H1 (cell line): Measurements from ENCODE around the gene NELFA. TPM values are rescaled to one million over a fixed set of nuclear protein-coding genes. Genes with fewer than 3 reads are reported as not detected.

Experiments
- CTCF ChIA-PET: fragments of 300-600 bp; sonication (Branson Sonifier 250); formaldehyde crosslinking; loops from one replicate; lab custom pipeline; 2021; ENCODE audit not compliant: partially characterized antibody; lab: Charles Lee
- POLR2A ChIA-PET: fragments of 300-600 bp; sonication (Branson Sonifier 250); formaldehyde crosslinking; loops from one replicate; lab custom pipeline; 2021; ENCODE audit warnings: inconsistent platforms; ENCODE audit not compliant: partially characterized antibody; lab: Charles Lee
- DNase-seq, 2 experiments: peaks; one replicate each; pipeline versions ENCODE4 v3.0.0 to v3.0.0-alpha.2; 2010 to 2022; ENCODE audit warnings: low spot score in 2 of 2, low read depth in 1 of 2, mixed read lengths in 1 of 2
- FAIRE-seq: peaks from 2 replicates; lab custom pipeline; 2011; peaks lifted over from hg19 to GRCh38; lab: Jason Lieb, UNC
- H2AFZ ChIP-seq: 2 replicates; pipeline ENCODE4 v1.8.1; 2012; ENCODE audit warnings: low read length, inconsistent platforms
- H2AK5ac ChIP-seq: 2 replicates; pipeline ENCODE4 v1.6.1; 2013; ENCODE audit warnings: low read depth, low read length
- H2BK120ac ChIP-seq: replicated peaks from 2 replicates; pipeline ENCODE3; 2013; ENCODE audit warnings: low read depth, low read length, inconsistent platforms
- H2BK12ac ChIP-seq: 2 replicates; pipeline ENCODE4 v1.6.1; 2013; ENCODE audit warnings: low read depth, low read length
- H2BK15ac ChIP-seq: 2 replicates; pipeline ENCODE4 v1.6.1; 2013; ENCODE audit warnings: low read length
- H2BK20ac ChIP-seq: 2 replicates; pipeline ENCODE4 v1.6.1; 2013; ENCODE audit warnings: low read length
- H2BK5ac ChIP-seq: 2 replicates; pipeline ENCODE4 v1.6.1; 2013; ENCODE audit warnings: low read depth, low read length
- H3K14ac ChIP-seq: 2 replicates; pipeline ENCODE4 v1.6.1; 2013; ENCODE audit warnings: inconsistent platforms; ENCODE audit not compliant: insufficient read length
- H3K18ac ChIP-seq: 2 replicates; pipeline ENCODE4 v1.6.1; 2013; ENCODE audit warnings: low read length; ENCODE audit errors: extremely low read depth
- H3K23ac ChIP-seq: 2 replicates; pipeline ENCODE4 v1.6.1; 2013; ENCODE audit warnings: inconsistent platforms; ENCODE audit not compliant: insufficient read length
- H3K23me2 ChIP-seq: 2 replicates; pipeline ENCODE4 v1.6.1; 2013; ENCODE audit warnings: low read depth, low read length
- H3K27ac ChIP-seq: 2 replicates; pipeline ENCODE4 v1.6.1; 2011; ENCODE audit warnings: low read depth, low read length, inconsistent platforms
- H3K27me3 ChIP-seq, 4 experiments: replicated peaks in 1 of 4; 1 replicate in 1 of 4; 2 replicates in 3 of 4; pipeline versions ENCODE4 v1.6.1 to v1.8.1; 2011 to 2013; ENCODE audit warnings: low read length in 3 of 4, mild to moderate bottlenecking in 3 of 4, inconsistent platforms in 2 of 4, mixed read lengths in 2 of 4, moderate library complexity in 1 of 4; ENCODE audit not compliant: control insufficient read depth in 3 of 4, insufficient read depth in 3 of 4; ENCODE audit errors: extremely low read depth in 1 of 4
- H3K36me3 ChIP-seq, 4 experiments: 2 replicates each; pipeline versions ENCODE4 v1.6.1 to v1.8.1; 2011 to 2013; ENCODE audit warnings: mild to moderate bottlenecking in 4 of 4, low read length in 3 of 4, moderate library complexity in 2 of 4, control low read depth in 1 of 4, inconsistent platforms in 1 of 4; ENCODE audit not compliant: insufficient read depth in 4 of 4, control insufficient read depth in 2 of 4
- H3K4ac ChIP-seq: replicated peaks from 2 replicates; pipeline ENCODE3; 2013; ENCODE audit warnings: low read length, low read depth, mixed read lengths, inconsistent platforms; ENCODE audit not compliant: insufficient read length
- H3K4me1 ChIP-seq, 4 experiments: replicated peaks in 1 of 4; 1 replicate in 1 of 4; 2 replicates in 3 of 4; pipeline versions ENCODE4 v1.6.1 to v1.8.1; 2011 to 2013; ENCODE audit warnings: low read length in 3 of 4, inconsistent platforms in 2 of 4, mixed read lengths in 1 of 4; ENCODE audit not compliant: insufficient read depth in 4 of 4, control insufficient read depth in 3 of 4
- H3K4me2 ChIP-seq, 2 experiments: 2 replicates each; pipeline versions ENCODE4 v1.6.1 to v1.8.1; 2011 to 2013; ENCODE audit warnings: low read depth in 2 of 2, low read length in 2 of 2, control low read depth in 1 of 2, inconsistent platforms in 1 of 2, mild to moderate bottlenecking in 1 of 2; ENCODE audit not compliant: insufficient read depth in 1 of 2
- H3K4me3 ChIP-seq, 4 experiments: fragments of 200-600, 300-600 bp in 1 of 4; sonication (generic), shearing (Covaris generic), sonication (Bioruptor Twin) in 1 of 4; 2 replicates each; pipeline versions ENCODE4 v1.5.1 to v1.8.1; 2011 to 2016; ENCODE audit warnings: low read length in 4 of 4, low read depth in 3 of 4, control low read depth in 2 of 4, inconsistent platforms in 2 of 4, mild to moderate bottlenecking in 2 of 4, mixed read lengths in 1 of 4, moderate library complexity in 1 of 4; ENCODE audit not compliant: insufficient read depth in 2 of 4; ENCODE audit errors: extremely low read depth in 1 of 4
- H3K56ac ChIP-seq: replicated peaks from 2 replicates; pipeline ENCODE3; 2013; ENCODE audit warnings: low read depth, mild to moderate bottlenecking, mixed read lengths, low read length, inconsistent platforms; ENCODE audit not compliant: insufficient read length
- H3K79me1 ChIP-seq: 2 replicates; pipeline ENCODE4 v1.6.1; 2013; ENCODE audit warnings: low read depth, low read length, control low read depth
- H3K79me2 ChIP-seq, 2 experiments: 2 replicates each; pipeline versions ENCODE4 v1.6.1 to v1.8.1; 2012 to 2013; ENCODE audit warnings: low read length in 2 of 2, mild to moderate bottlenecking in 2 of 2, inconsistent platforms in 1 of 2; ENCODE audit not compliant: insufficient read depth in 2 of 2, control insufficient read depth in 1 of 2
- H3K9ac ChIP-seq, 4 experiments: replicated peaks in 1 of 4; 1 replicate in 1 of 4; 2 replicates in 3 of 4; pipeline versions ENCODE4 v1.6.1 to v1.8.1; 2011 to 2013; ENCODE audit warnings: low read depth in 3 of 4, low read length in 3 of 4, control low read depth in 2 of 4, mild to moderate bottlenecking in 2 of 4, moderate library complexity in 2 of 4, inconsistent platforms in 1 of 4; ENCODE audit errors: extremely low read depth in 1 of 4
- H3K9me3 ChIP-seq, 2 experiments: 2 replicates each; pipeline versions ENCODE4 v1.6.1 to v1.8.1; 2012 to 2013; ENCODE audit warnings: mild to moderate bottlenecking in 2 of 2, moderate library complexity in 2 of 2, control low read depth in 1 of 2, inconsistent platforms in 1 of 2, low read depth in 1 of 2, low read length in 1 of 2, mixed read lengths in 1 of 2; ENCODE audit not compliant: insufficient read depth in 2 of 2
- H4K20me1 ChIP-seq, 2 experiments: replicated peaks in 1 of 2; 2 replicates each; pipeline versions ENCODE3 to v1.8.1; 2011 to 2013; ENCODE audit warnings: inconsistent platforms in 2 of 2, low read length in 2 of 2, mild to moderate bottlenecking in 1 of 2; ENCODE audit not compliant: insufficient read depth in 2 of 2, control insufficient read depth in 1 of 2
- H4K5ac ChIP-seq: 2 replicates; pipeline ENCODE4 v1.6.1; 2013; ENCODE audit warnings: low read length, low read depth, mixed read lengths, inconsistent platforms; ENCODE audit not compliant: insufficient read length
- H4K8ac ChIP-seq: 2 replicates; pipeline ENCODE4 v1.8.0; 2013; ENCODE audit warnings: mild to moderate bottlenecking, moderate library complexity, low read length, inconsistent platforms; ENCODE audit not compliant: insufficient read depth; ENCODE audit errors: extremely low read depth
- H4K91ac ChIP-seq: replicated peaks from 2 replicates; pipeline ENCODE3; 2013; ENCODE audit warnings: low read length, mixed read lengths, inconsistent platforms; ENCODE audit not compliant: insufficient read length
- GABPA ChIP-seq: IDR thresholded peaks from 2 replicates; pipeline ENCODE4 v1.6.1; 2011; ENCODE audit warnings: mild to moderate bottlenecking, low read length, moderate library complexity, borderline replicate concordance; ENCODE audit not compliant: insufficient read depth
- GTF2F1 ChIP-seq: IDR thresholded peaks from 2 replicates; pipeline ENCODE4 v1.6.1; 2012; ENCODE audit warnings: low read depth, low read length, improper control_type of control experiment, borderline replicate concordance
- JUN ChIP-seq: IDR thresholded peaks from 2 replicates; pipeline ENCODE4 v1.6.1; 2011; ENCODE audit warnings: low read depth, mild to moderate bottlenecking, improper control_type of control experiment, low read length
- JUND ChIP-seq: IDR thresholded peaks from 2 replicates; pipeline ENCODE4 v1.6.1; 2011; ENCODE audit warnings: mild to moderate bottlenecking, improper control_type of control experiment, low read length
- NANOG ChIP-seq: IDR thresholded peaks from 2 replicates; pipeline ENCODE4 v1.6.1; 2011; ENCODE audit warnings: low read length, low read depth, mild to moderate bottlenecking, inconsistent platforms; ENCODE audit not compliant: insufficient read depth, poor library complexity, severe bottlenecking
- RNF2 ChIP-seq: fragments of 200-900, 300-1000 bp; sonication (generic); IDR thresholded peaks from 2 replicates; pipeline ENCODE4 v1.7.1; 2016; ENCODE audit warnings: borderline replicate concordance, low read depth, mild to moderate bottlenecking, antibody characterized with exemption, low read length; ENCODE audit not compliant: poor library complexity, severe bottlenecking; ENCODE audit errors: missing control alignments
- SAP30 ChIP-seq: fragments of 300-600 bp; sonication (generic); IDR thresholded peaks from 2 replicates; pipeline ENCODE4 v1.7.1; 2012; ENCODE audit warnings: low read length, moderate library complexity, mild to moderate bottlenecking, inconsistent platforms; ENCODE audit not compliant: insufficient read depth, insufficient replicate concordance
- SIRT6 ChIP-seq: IDR thresholded peaks from one replicate; pipeline ENCODE4 v1.7.1; 2012; ENCODE audit warnings: low read length, inconsistent platforms
- SUZ12 ChIP-seq: fragments of 200-600 bp; sonication (generic); IDR thresholded peaks from 2 replicates; pipeline ENCODE4 v1.6.1; 2012; ENCODE audit warnings: mild to moderate bottlenecking, inconsistent platforms, low read length, moderate library complexity, mixed read lengths
- ZNF274 ChIP-seq: IDR thresholded peaks from 2 replicates; pipeline ENCODE4 v1.7.0; 2012; ENCODE audit warnings: low read length, borderline replicate concordance; ENCODE audit errors: extremely low read depth
- WGBS, 2 experiments: shearing (Covaris generic) in 1 of 2; methylation state at CpG; one replicate each; pipeline versions ENCODE4 v1.1.6 to v1.1.7; 2013 to 2015; ENCODE audit warnings: low lambda C conversion rate in 2 of 2, mixed read lengths in 2 of 2, inconsistent platforms in 1 of 2, low coverage in 1 of 2, missing lambda C conversion rate in 1 of 2; ENCODE audit not compliant: insufficient replicate concordance in 2 of 2, insufficient coverage in 1 of 2, insufficient read length in 1 of 2; ENCODE audit errors: extremely low coverage in 1 of 2, missing lambda C conversion rate in 1 of 2; 5-methylcytosine and 5-hydroxymethylcytosine counted together
- polyA plus RNA-seq, 7 experiments: library from polyadenylated mRNA; depleted of rRNA in 3 of 7; stranded (reverse) in 5 of 7; unstranded in 2 of 7; fragments of >200 nt in 5 of 7; fragments of 200-250 nt in 2 of 7; gene quantifications; 1 replicate in 5 of 7; 2 replicates in 1 of 7; 4 replicates in 1 of 7; pipeline versions ENCODE4 v1.2.1 to v1.2.3, GENCODE V29; 2011 to 2013; ENCODE audit warnings: missing spikeins in 2 of 7, mixed read lengths in 2 of 7
- total RNA-seq: library from RNA; stranded (reverse); fragmentation: NEBNext Ultra II Directional; extraction: Animal tissue kit (Norgen Biotek cat#: 25700); gene quantifications from 2 replicates; pipeline ENCODE4 v1.2.1, GENCODE V29; 2021
- TF ChIP-seq, protein P1 (sequence below): IDR thresholded peaks from 2 replicates; pipeline ENCODE4 v1.6.1; 2011; ENCODE audit warnings: low read length, improper control_type of control experiment

Gene NELFA
- total and polyA plus RNA-seq, 2 of the 8 experiments (the other 6 are each of a cell fraction or from before 2014, with no cell fraction given): 41.8 to 57.5 TPM

DNA sequence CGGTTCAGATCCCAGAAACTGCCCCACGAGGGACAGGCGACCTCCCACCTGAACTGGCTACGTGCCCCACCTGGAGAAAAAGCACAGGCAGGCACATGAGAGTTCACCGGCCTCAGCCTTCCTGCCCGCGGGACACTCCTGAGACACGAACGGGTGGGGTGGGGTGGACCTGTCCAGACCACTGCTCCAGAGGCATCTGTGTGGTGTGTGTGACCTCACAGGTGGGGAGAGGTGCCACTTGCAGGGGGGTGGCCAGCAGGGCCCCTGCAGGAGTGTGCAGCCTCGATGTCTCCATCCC, 18.5 kb downstream of the NELFA start:
- H3K4me2 ChIP-seq: no peak overlapping the region
- H2AFZ ChIP-seq: no peak overlapping the region
- H3K4ac ChIP-seq: no peak overlapping the region
- H3K9ac ChIP-seq: no peak overlapping the region
- H3K56ac ChIP-seq: no peak overlapping the region
- CTCF ChIA-PET: interaction anchor here (1.9 kb wide), 1 partner anchor 25 kb away, joined by 6 read pairs; no protein-coding TSS in a partner anchor
- H3K27ac ChIP-seq: no peak overlapping the region
- POLR2A ChIA-PET: no interaction called here
- FAIRE-seq (no peak), DNase-seq (no peak)
- no peak overlapping the region for H2BK20ac ChIP-seq
- H3K14ac ChIP-seq: no peak overlapping the region
- no peaks in the 10 kb centered on the region for H3K23me2 ChIP-seq
- no peak overlapping the region for H2BK15ac ChIP-seq
- H3K9me3 ChIP-seq: no peaks in the 10 kb centered on the region
- 90% methylated on average over 8 of the region's 10 CpGs; no CpG with 5 or more reads in 1 of the 2 experiments for WGBS, 2 experiments
- H4K8ac ChIP-seq: no peak overlapping the region
- H3K4me3 ChIP-seq: no peak overlapping the region
- no peak overlapping the region for H2BK5ac ChIP-seq
- peaks cover 9 to 31% of the 10 kb centered on the region in 2 experiments for H4K20me1 ChIP-seq
- no peak overlapping the region for H3K18ac ChIP-seq
- H3K23ac ChIP-seq: no peak overlapping the region
- TF ChIP-seq SAP30: no peak
- no peak for TF ChIP-seq RNF2
- no peak for TF ChIP-seq ZNF274
- no peak for TF ChIP-seq SIRT6
- no peak for TF ChIP-seq SUZ12
- no peak for TF ChIP-seq JUN
- TF ChIP-seq, protein P1, sequence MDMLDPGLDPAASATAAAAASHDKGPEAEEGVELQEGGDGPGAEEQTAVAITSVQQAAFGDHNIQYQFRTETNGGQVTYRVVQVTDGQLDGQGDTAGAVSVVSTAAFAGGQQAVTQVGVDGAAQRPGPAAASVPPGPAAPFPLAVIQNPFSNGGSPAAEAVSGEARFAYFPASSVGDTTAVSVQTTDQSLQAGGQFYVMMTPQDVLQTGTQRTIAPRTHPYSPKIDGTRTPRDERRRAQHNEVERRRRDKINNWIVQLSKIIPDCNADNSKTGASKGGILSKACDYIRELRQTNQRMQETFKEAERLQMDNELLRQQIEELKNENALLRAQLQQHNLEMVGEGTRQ: no peak
- TF ChIP-seq GTF2F1: no peak
- no peak for TF ChIP-seq NANOG
- no peak for TF ChIP-seq JUND
- TF ChIP-seq GABPA: no peak
- no peaks in the 10 kb centered on the region for H3K27me3 ChIP-seq
- H2AK5ac ChIP-seq: no peak overlapping the region
- peaks cover 0 to 5% (median 3%) of the 10 kb centered on the region in 4 experiments; a peak in 2 of 7 replicates for H3K4me1 ChIP-seq
- H3K36me3 ChIP-seq: peaks cover 13 to 36% (median 29%) of the 10 kb centered on the region in 4 experiments
- H3K79me2 ChIP-seq: peaks cover 0 to 42% of the 10 kb centered on the region in 2 experiments; a peak in 3 of 4 replicates
- H4K91ac ChIP-seq: no peak overlapping the region
- no peak overlapping the region for H4K5ac ChIP-seq
- no peak overlapping the region for H2BK120ac ChIP-seq
- H2BK12ac ChIP-seq: no peak overlapping the region
- H3K79me1 ChIP-seq: peaks cover 19% of the 10 kb centered on the region
